ENCODE results near the gene GHDC.

Gene GHDC

DNA sequence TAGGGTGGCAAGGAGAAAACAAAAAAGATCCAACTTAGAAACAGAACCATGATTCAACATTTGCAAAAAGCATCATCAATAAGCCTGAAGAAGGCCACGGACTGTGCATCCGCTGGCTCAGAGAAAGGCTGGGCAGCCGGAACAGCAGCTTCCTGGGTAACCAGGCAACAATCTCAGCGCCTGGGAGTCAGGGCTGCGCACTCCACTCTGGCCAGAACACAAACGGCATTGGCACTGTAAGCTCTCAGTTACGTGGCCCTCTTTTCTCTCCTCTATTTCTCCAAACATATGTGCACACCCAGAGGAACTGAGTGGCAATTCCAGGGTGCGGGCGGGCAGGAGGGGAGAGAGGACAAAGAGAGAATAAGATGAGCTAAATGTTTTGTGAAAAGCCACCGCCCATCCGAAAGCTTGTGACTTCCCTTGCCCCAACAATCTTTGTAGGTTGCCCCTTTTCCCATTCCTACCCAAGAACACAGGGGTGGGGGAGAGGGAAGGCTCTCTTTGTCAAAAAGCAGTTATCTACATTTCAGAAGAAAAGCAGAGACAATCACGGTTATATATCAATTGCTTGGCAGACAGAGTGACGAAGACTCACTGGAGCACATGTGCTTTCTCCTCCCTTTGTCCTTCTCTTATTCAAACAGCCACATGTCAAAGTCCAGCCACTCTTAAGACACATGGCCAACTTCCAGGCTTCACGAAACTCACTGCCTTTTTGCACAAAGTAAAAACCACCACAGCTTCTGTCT lies 6.6 kb upstream of the GHDC start:
- TF ChIP-seq, protein P1, sequence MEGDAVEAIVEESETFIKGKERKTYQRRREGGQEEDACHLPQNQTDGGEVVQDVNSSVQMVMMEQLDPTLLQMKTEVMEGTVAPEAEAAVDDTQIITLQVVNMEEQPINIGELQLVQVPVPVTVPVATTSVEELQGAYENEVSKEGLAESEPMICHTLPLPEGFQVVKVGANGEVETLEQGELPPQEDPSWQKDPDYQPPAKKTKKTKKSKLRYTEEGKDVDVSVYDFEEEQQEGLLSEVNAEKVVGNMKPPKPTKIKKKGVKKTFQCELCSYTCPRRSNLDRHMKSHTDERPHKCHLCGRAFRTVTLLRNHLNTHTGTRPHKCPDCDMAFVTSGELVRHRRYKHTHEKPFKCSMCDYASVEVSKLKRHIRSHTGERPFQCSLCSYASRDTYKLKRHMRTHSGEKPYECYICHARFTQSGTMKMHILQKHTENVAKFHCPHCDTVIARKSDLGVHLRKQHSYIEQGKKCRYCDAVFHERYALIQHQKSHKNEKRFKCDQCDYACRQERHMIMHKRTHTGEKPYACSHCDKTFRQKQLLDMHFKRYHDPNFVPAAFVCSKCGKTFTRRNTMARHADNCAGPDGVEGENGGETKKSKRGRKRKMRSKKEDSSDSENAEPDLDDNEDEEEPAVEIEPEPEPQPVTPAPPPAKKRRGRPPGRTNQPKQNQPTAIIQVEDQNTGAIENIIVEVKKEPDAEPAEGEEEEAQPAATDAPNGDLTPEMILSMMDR (IDR thresholded peaks at IDR 0.05; ENCODE audit: insufficient read depth, low read length, poor library complexity, severe bottlenecking) = no peak
- Histone ChIP-seq H3K36me3 (ENCODE audit: control insufficient read depth, insufficient read depth, low read length) (peaks cover 12% of the 10 kb centered on the region), H3K4me3 (replicated peaks; ENCODE audit: low read depth, low read length) (no peak overlapping the region), H3K27me3 (replicated peaks; ENCODE audit: control insufficient read depth, insufficient read depth, low read length) (no peaks in the 10 kb centered on the region)
- DNase-seq (ENCODE audit: extremely low read depth, insufficient read length) = no peak

DNA sequence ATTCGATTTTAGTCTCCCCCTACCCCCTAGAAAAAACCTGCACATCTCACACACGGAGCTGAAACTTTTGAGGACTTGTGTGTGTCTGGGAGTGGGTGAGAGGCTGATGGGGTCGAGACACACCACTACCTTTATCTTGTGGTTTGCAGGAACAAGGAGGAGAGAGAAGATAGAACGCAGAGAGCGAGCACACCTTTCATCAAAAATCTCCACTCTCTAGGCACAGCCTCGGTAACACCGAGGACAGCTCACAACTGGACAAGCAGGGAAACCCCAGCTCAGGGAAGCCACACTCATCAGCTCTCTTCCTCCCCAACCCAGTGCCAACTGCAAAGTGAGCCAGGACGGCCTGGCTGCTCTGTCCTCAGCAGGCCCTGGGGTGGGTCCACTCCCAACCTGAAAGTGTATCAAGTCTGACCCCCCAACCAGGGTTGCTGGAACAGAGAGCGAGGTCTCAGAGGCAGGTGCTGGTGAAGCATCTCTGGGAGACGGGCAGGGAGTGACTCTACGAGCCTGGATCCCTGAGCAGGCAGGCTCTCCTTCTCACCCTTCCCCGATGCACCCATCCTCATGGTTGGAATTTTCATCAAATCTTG lies 5.2 kb upstream of the GHDC start:
- peaks cover 10% of the 10 kb centered on the region for H3K36me3 ChIP-seq (ENCODE audit: control insufficient read depth, insufficient read depth, low read length)
- no peak for DNase-seq (ENCODE audit: extremely low read depth, insufficient read length)
- TF ChIP-seq, protein P1 (IDR thresholded peaks at IDR 0.05; ENCODE audit: insufficient read depth, low read length, poor library complexity, severe bottlenecking) = no peak
- H3K4me3 ChIP-seq (replicated peaks; ENCODE audit: low read depth, low read length) = no peak overlapping the region
- no peaks in the 10 kb centered on the region for H3K27me3 ChIP-seq (replicated peaks; ENCODE audit: control insufficient read depth, insufficient read depth, low read length)

DNA sequence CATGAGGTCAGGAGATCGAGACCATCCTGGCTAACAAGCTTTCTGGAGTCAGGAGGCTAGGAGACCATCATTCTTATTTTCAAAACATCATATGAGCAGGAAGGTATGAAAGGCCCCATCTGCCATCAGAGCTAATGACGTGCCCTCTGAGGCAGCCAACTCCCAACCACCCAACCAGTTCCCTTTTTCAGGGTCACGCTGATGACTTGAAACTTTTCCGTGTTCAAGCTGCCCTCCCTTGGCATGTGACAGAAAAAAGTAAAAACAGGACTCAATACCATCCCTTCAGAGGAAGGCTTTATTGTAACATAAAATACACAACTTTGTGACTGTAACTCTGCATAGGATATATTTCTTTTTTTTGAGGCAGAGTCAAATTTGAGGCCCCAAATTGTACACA lies 4.6 kb upstream of the GHDC start:
- TF ChIP-seq, protein P1 (IDR thresholded peaks at IDR 0.05; ENCODE audit: insufficient read depth, low read length, poor library complexity, severe bottlenecking) = no peak
- DNase-seq (ENCODE audit: extremely low read depth, insufficient read length) = no peak
- Histone ChIP-seq H3K36me3 (ENCODE audit: control insufficient read depth, insufficient read depth, low read length) (peaks cover 9% of the 10 kb centered on the region), H3K27me3 (replicated peaks; ENCODE audit: control insufficient read depth, insufficient read depth, low read length) (no peaks in the 10 kb centered on the region), H3K4me3 (replicated peaks; ENCODE audit: low read depth, low read length) (no peak overlapping the region)

DNA sequence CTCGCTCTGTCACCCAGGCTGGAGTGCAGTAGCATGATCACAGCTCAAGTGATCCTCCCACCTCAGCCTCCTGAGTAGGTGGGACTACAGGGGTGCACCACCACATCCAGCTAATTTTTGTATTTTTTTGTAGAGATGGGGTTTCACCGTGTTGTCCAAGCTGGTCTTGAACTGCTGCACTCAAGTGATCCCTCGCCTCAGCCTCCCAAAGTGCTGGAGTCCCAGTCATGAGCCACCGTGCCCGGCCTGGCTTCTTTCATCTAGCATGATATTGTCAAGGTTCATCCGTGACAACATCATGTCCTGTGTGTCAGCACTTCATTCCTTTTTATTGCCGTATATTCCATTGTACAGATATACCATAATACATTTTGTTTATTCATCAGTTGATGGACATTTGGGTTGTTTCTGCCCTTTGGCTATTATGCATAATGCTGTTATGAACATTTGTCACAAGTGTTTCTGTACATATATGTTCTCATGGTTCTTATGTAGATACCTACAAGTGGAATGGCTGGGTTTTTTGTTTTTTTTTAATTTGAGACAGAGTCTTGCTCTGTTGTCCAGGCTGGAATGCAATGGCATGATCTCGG lies 3.4 kb upstream of the GHDC start:
- TF ChIP-seq, protein P1 (IDR thresholded peaks at IDR 0.05; ENCODE audit: insufficient read depth, low read length, poor library complexity, severe bottlenecking) = no peak
- DNase-seq (ENCODE audit: extremely low read depth, insufficient read length) = no peak

DNA sequence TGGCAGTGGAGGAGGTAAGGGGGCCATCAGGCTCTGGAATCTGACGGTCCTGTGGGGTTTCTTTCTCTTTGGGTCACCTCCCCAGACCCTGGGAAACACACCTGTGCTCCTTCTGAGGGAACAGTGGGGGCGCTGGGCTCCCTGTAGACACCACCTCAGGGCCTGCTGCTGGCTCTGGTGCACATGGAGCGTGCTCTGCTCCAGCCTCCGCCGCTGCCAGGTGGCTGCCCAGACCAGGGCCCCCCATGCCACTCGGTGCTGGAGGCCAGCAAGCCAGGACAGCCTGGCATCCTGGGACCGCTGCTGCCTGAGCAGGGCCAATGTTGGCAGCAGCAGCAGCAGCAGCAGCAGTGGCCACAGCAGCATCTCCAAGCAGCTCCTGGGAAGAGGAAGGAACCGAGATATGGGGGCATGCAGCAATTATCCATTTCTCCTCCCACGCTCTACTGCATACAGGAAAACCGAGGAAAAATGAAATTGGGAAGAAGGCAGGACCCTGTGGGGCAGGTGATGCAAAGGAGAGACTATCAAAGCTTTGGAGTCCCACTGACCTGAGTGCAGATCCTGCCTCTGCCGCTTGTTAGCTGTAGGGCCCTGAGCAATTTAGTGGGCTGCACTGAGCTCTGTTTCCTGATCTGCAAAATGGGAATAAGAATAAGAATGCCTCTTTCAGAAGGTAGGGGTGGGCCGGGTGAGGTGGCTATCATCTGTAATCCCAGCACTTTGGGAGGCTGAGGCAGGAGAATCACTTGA lies 902 bp downstream of the GHDC start:
- TF ChIP-seq, protein P1 (IDR thresholded peaks at IDR 0.05; ENCODE audit: insufficient read depth, low read length, poor library complexity, severe bottlenecking) = no peak
- Histone ChIP-seq H3K36me3 (ENCODE audit: control insufficient read depth, insufficient read depth, low read length) (no peaks in the 10 kb centered on the region; the same call in 1 of the 2 replicates), H3K4me3 (replicated peaks; ENCODE audit: low read depth, low read length) (peak overlapping the region; percentile 82), H3K27me3 (replicated peaks; ENCODE audit: control insufficient read depth, insufficient read depth, low read length) (no peaks in the 10 kb centered on the region)
- no peak for DNase-seq (ENCODE audit: extremely low read depth, insufficient read length)

More for the DNA sequence above, 3.4 kb upstream of the GHDC start:
- Histone ChIP-seq H3K27me3 (replicated peaks; ENCODE audit: control insufficient read depth, insufficient read depth, low read length) (no peaks in the 10 kb centered on the region), H3K4me3 (replicated peaks; ENCODE audit: low read depth, low read length) (no peak overlapping the region), H3K36me3 (ENCODE audit: control insufficient read depth, insufficient read depth, low read length) (peaks cover 7% of the 10 kb centered on the region)
